H7 (cell line): ENCODE results near the gene CNOT6L. TPM values are rescaled to one million over a fixed set of nuclear protein-coding genes. Genes with fewer than 3 reads are reported as not detected.
A peak's percentile ranks its signal among the peaks of the same experiment; 100 is the strongest.
"Not testable (repeated sequence)": the region's sequence is repeated elsewhere in the genome, so short reads cannot be mapped to it uniquely, and the experiment has no call there.

ENCODE experiments used
- DNase-seq: peaks from one replicate; pipeline ENCODE4 v3.0.0; 2012
- H3K27me3 ChIP-seq: 2 replicates; pipeline ENCODE4 v1.6.0; 2011; ENCODE audit warnings: mild to moderate bottlenecking, low read length; ENCODE audit not compliant: control insufficient read depth, insufficient read depth
- H3K36me3 ChIP-seq: replicated peaks from 2 replicates; pipeline ENCODE4 v1.5.1; 2011; ENCODE audit warnings: low read length; ENCODE audit not compliant: control insufficient read depth, insufficient read depth
- H3K4me3 ChIP-seq: 2 replicates; pipeline ENCODE4 v1.5.1; 2011; ENCODE audit warnings: low read depth, mild to moderate bottlenecking, control low read depth, low read length, moderate library complexity; ENCODE audit not compliant: insufficient read depth
- total RNA-seq: library from RNA; depleted of rRNA; stranded (reverse); fragments of >200 nt; shearing (Covaris generic); gene quantifications from 2 replicates; pipeline ENCODE4 v1.2.3, GENCODE V29; 2014

CNOT6L gene
- total RNA-seq, 1 experiment from 2014 or later = 5.1 TPM

GRCh38 chr4:77721073-77721472 lies 98.1 kb downstream of the CNOT6L start:
- H3K36me3 ChIP-seq = no peaks in the 10 kb centered on the region
- DNase-seq = no peak
- no peaks in the 10 kb centered on the region for H3K27me3 ChIP-seq
- no peak overlapping the region for H3K4me3 ChIP-seq

GRCh38 chr4:77718500-77718899 lies 100.7 kb downstream of the CNOT6L start:
- not testable (repeated sequence) for DNase-seq, H3K4me3 ChIP-seq, H3K36me3 ChIP-seq, H3K27me3 ChIP-seq

GRCh38 chr4:77715414-77716290 lies 103.5 kb downstream of the CNOT6L start:
- no peak overlapping the region for H3K4me3 ChIP-seq
- DNase-seq = no peak
- H3K27me3 ChIP-seq = no peaks in the 10 kb centered on the region
- H3K36me3 ChIP-seq = no peaks in the 10 kb centered on the region

- Histone ChIP-seq H3K4me3 (no peak overlapping the region), H3K36me3 (no peaks in the 10 kb centered on the region), H3K27me3 (no peaks in the 10 kb centered on the region)
- DNase-seq = no peak
Observed at GRCh38 chr4:77714514-77714913, 104.7 kb downstream of the CNOT6L start.

- DNase-seq = no peak
- Histone ChIP-seq H3K36me3 (no peaks in the 10 kb centered on the region), H3K27me3 (no peaks in the 10 kb centered on the region), H3K4me3 (no peak overlapping the region)
Observed at GRCh38 chr4:77713884-77714283, 105.3 kb downstream of the CNOT6L start.

GRCh38 chr4:77712675-77713074 lies 106.5 kb downstream of the CNOT6L start:
- no peaks in the 10 kb centered on the region for H3K36me3 ChIP-seq
- DNase-seq = no peak
- no peaks in the 10 kb centered on the region for H3K27me3 ChIP-seq
- H3K4me3 ChIP-seq = no peak overlapping the region

GRCh38 chr4:77711469-77711868 lies 107.7 kb downstream of the CNOT6L start:
- DNase-seq = no peak
- H3K4me3 ChIP-seq = no peak overlapping the region
- no peaks in the 10 kb centered on the region for H3K36me3 ChIP-seq
- no peaks in the 10 kb centered on the region for H3K27me3 ChIP-seq

- Histone ChIP-seq H3K36me3 (no peaks in the 10 kb centered on the region), H3K4me3 (no peak overlapping the region), H3K27me3 (no peaks in the 10 kb centered on the region)
- DNase-seq = no peak
Observed at GRCh38 chr4:77710684-77711083, 108.5 kb downstream of the CNOT6L start.

GRCh38 chr4:77710059-77710458 lies 109.1 kb downstream of the CNOT6L start:
- no peaks in the 10 kb centered on the region for H3K36me3 ChIP-seq
- H3K4me3 ChIP-seq = no peak overlapping the region
- no peaks in the 10 kb centered on the region for H3K27me3 ChIP-seq
- no peak for DNase-seq

- H3K36me3 ChIP-seq = no peaks in the 10 kb centered on the region
- no peak for DNase-seq
- H3K4me3 ChIP-seq = no peak overlapping the region
- no peaks in the 10 kb centered on the region for H3K27me3 ChIP-seq
Observed at GRCh38 chr4:77706717-77707116, 112.5 kb downstream of the CNOT6L start.

- no peak for DNase-seq
- Histone ChIP-seq H3K36me3 (no peaks in the 10 kb centered on the region), H3K27me3 (no peaks in the 10 kb centered on the region), H3K4me3 (no peak overlapping the region)
Observed at GRCh38 chr4:77703666-77704065, 115.5 kb downstream of the CNOT6L start.

- DNase-seq = no peak
- H3K36me3 ChIP-seq = no peaks in the 10 kb centered on the region
- H3K4me3 ChIP-seq = no peak overlapping the region
- H3K27me3 ChIP-seq = no peaks in the 10 kb centered on the region
Observed at GRCh38 chr4:77701121-77701520, 118.0 kb downstream of the CNOT6L start.

- Histone ChIP-seq H3K27me3 (no peaks in the 10 kb centered on the region), H3K36me3 (no peaks in the 10 kb centered on the region), H3K4me3 (no peak overlapping the region)
- DNase-seq = peak; percentile 13
Observed at GRCh38 chr4:77699731-77700210, 119.4 kb downstream of the CNOT6L start.

GRCh38 chr4:77697860-77698590 lies 121.1 kb downstream of the CNOT6L start:
- H3K36me3 ChIP-seq = no peaks in the 10 kb centered on the region
- no peak overlapping the region for H3K4me3 ChIP-seq
- peak; percentile 13 for DNase-seq
- H3K27me3 ChIP-seq = no peaks in the 10 kb centered on the region

GRCh38 chr4:77695774-77696173 lies 123.4 kb downstream of the CNOT6L start:
- Histone ChIP-seq H3K27me3 (no peaks in the 10 kb centered on the region), H3K36me3 (no peaks in the 10 kb centered on the region), H3K4me3 (no peak overlapping the region)
- no peak for DNase-seq
